BE2C (cell line): Measurements from ENCODE around the gene NTPCR. TPM values are rescaled to one million over a fixed set of nuclear protein-coding genes. Genes with fewer than 3 reads are reported as not detected.
A peak's percentile ranks its signal among the peaks of the same experiment; 100 is the strongest.

Experiments used
- DNase-seq: peaks from one replicate; pipeline ENCODE4 v3.0.0-alpha.2; 2020
- H3K27me3 ChIP-seq: fragments of 250-450 bp; sonication (Bioruptor Pico); 2 replicates; pipeline ENCODE4 v1.5.1; 2020; ENCODE audit warnings: mild to moderate bottlenecking
- H3K36me3 ChIP-seq: fragments of 250-450 bp; sonication (Bioruptor Pico); 2 replicates; pipeline ENCODE4 v1.5.1; 2020; ENCODE audit warnings: mild to moderate bottlenecking
- H3K4me1 ChIP-seq: fragments of 250-450 bp; sonication (Bioruptor Pico); 2 replicates; pipeline ENCODE4 v1.5.1; 2020
- H3K4me3 ChIP-seq: 2 replicates; pipeline ENCODE4 v1.5.1; 2011; ENCODE audit warnings: low read depth, low read length
- H3K9me3 ChIP-seq: fragments of 250-450 bp; sonication (Bioruptor Pico); 2 replicates; pipeline ENCODE4 v1.5.1; 2020
- polyA plus RNA-seq: library from polyadenylated mRNA; unstranded; fragments of >200 nt; gene quantifications from one replicate; pipeline ENCODE4 v1.2.1, GENCODE V29; 2012; ENCODE audit warnings: low read depth, missing spikeins; ENCODE audit not compliant: insufficient read length, insufficient read depth
- TF ChIP-seq, protein P1 (sequence below): IDR thresholded peaks from 2 replicates; pipeline ENCODE4 v1.5.1; 2012; ENCODE audit warnings: mild to moderate bottlenecking, low read depth, low read length

Gene NTPCR
- polyA plus RNA-seq = 129 TPM

DNA sequence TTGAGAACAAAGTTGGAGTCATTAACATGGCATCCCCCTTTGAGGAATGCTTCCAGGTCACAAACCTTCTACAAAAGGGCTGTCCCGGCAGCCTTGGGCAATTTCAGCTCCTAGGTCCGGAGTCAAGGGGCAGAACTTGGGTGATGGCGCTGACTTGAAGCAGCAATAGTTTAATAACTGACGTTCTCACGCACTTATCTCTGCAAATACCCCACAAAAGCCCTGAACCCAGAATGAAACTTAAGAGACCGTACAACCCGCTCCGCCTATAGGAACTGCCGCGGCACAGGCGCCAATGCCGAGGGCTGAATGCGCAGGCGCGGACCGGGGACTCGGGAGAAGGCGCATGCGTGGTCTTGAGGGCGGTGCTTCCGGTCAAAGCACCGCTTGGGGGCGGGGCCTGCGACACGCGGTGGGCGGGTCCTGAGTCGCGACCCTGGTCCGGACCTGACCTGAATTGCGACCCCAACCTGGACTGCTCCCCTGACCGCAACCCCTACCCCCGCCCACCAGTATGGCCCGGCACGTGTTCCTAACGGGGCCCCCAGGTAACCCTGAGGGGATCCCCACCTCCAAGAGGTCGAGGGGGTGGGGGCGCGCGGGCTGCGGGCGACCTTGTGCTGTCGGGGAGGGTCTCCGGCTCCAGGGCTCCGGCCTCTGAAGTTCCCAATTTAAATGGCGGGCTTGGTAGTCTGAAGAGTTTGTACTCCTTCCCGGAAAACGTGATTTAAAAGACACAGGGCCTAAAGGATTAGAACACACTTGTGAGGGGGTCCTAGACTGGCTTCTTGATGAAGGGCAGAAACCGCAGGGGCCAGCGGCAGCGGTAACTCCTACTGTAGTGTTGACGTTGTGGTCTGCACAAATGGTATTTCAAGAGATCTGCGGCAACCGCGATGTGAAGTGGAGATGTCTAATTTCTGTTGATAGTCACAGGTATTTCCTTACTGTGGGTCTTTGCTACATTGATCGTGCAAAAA is at the start of gene NTPCR:
TSS of gene NTPCR (plus strand) at position 415 of the 980 bp plus-strand sequence. CDS start at position 515, 100 bp downstream.
- peak within 1 kb of the TSS; percentile 84 for H3K4me3 ChIP-seq
- TF ChIP-seq, protein P1, sequence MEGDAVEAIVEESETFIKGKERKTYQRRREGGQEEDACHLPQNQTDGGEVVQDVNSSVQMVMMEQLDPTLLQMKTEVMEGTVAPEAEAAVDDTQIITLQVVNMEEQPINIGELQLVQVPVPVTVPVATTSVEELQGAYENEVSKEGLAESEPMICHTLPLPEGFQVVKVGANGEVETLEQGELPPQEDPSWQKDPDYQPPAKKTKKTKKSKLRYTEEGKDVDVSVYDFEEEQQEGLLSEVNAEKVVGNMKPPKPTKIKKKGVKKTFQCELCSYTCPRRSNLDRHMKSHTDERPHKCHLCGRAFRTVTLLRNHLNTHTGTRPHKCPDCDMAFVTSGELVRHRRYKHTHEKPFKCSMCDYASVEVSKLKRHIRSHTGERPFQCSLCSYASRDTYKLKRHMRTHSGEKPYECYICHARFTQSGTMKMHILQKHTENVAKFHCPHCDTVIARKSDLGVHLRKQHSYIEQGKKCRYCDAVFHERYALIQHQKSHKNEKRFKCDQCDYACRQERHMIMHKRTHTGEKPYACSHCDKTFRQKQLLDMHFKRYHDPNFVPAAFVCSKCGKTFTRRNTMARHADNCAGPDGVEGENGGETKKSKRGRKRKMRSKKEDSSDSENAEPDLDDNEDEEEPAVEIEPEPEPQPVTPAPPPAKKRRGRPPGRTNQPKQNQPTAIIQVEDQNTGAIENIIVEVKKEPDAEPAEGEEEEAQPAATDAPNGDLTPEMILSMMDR = no peak
- no peaks in the 10 kb centered on the region for H3K27me3 ChIP-seq
- H3K36me3 ChIP-seq = no peaks in the 10 kb centered on the region; the same call in 1 of the 2 replicates
- H3K4me1 ChIP-seq = peaks cover 7% of the 10 kb centered on the region
- DNase-seq = peak; percentile 97
- no peaks in the 10 kb centered on the region for H3K9me3 ChIP-seq

- H3K4me3 ChIP-seq = no peak overlapping the region
- no peaks in the 10 kb centered on the region for H3K27me3 ChIP-seq
- H3K36me3 ChIP-seq = no peaks in the 10 kb centered on the region
- no peaks in the 10 kb centered on the region for H3K9me3 ChIP-seq
- no peak for DNase-seq
- H3K4me1 ChIP-seq = no peaks in the 10 kb centered on the region; the same call in 1 of the 2 replicates
- TF ChIP-seq, protein P1 = no peak
These were observed 49.6 kb upstream of the NTPCR start for GRCh38 chr1:232900818-232901217.

GRCh38 chr1:232901255-232901654 is 49.2 kb upstream of the NTPCR start:
- no peak for DNase-seq
- Histone ChIP-seq H3K36me3 (no peaks in the 10 kb centered on the region), H3K9me3 (no peaks in the 10 kb centered on the region), H3K27me3 (no peaks in the 10 kb centered on the region), H3K4me3 (no peak overlapping the region), H3K4me1 (no peaks in the 10 kb centered on the region; the same call in 1 of the 2 replicates)
- TF ChIP-seq, protein P1 = no peak

DNA sequence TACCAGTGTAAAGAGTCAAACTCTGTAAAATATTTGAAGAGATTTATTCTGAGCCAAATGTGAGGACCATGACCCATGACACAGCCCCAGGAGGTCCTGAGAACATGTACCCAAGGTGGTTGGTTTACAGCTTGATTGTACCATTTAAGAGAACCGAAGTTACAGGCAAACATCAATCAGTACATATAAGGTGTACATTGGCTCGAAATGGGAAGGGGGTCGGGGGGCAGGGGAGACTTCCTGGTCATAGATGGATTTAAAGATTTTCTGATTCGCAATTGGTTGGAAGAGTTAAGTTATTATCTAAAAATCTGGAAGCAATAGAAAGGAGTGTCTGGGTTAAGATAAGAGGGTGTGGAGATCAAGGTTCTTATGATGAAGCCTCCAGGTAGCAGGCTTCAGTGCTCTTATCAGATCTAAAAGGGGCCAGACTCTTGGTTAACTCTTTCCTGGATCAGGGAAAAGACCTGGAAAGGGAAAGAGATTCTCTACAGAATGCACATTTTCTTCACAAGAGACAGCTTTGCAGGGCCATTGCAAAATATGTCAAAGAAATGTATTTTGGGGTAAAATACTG is 47.5 kb upstream of the NTPCR start:
- Histone ChIP-seq H3K4me3 (no peak overlapping the region), H3K9me3 (no peaks in the 10 kb centered on the region), H3K36me3 (no peaks in the 10 kb centered on the region), H3K4me1 (no peaks in the 10 kb centered on the region; the same call in 1 of the 2 replicates), H3K27me3 (no peaks in the 10 kb centered on the region)
- DNase-seq = no peak
- TF ChIP-seq, protein P1 = no peak

DNA sequence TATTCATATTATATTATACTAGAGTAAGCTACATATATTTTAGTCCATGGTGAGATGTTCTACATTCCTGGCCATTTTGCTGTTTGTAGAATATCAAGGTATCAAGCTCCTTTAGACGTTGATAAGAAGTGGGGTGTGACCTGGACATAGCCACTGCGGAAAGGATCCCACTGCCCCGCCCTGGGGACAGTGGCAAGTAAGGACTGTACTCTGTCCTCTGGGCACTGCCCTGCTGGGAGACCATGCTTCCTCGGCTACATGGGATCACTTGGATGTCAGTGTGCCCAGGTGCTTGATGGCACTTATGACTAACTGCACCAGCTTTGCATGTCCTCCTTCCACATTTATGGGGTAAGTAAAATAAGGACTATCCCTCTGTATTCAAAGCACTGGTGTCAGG is 46.3 kb upstream of the NTPCR start:
- no peaks in the 10 kb centered on the region for H3K9me3 ChIP-seq
- no peaks in the 10 kb centered on the region for H3K36me3 ChIP-seq
- DNase-seq = no peak
- TF ChIP-seq, protein P1 = no peak
- no peaks in the 10 kb centered on the region for H3K27me3 ChIP-seq
- H3K4me3 ChIP-seq = no peak overlapping the region
- no peaks in the 10 kb centered on the region; the same call in 1 of the 2 replicates for H3K4me1 ChIP-seq
